Upper lobe of right lung (tissue), 1 donor: ENCODE data around the gene SON. TPM values are rescaled to one million over a fixed set of nuclear protein-coding genes. Genes with fewer than 3 reads are reported as not detected.

ENCODE experiments used
- ATAC-seq: fragments of 200-7000 bp; cut with Tn5 transposase; one replicate; pipeline ENCODE4 v1.9.1; 2020; ENCODE audit warnings: mild to moderate bottlenecking, moderate library complexity
- DNase-seq: peaks from one replicate; pipeline ENCODE4 v3.0.0-alpha.2; 2020
- H3K27ac ChIP-seq: fragments of 200-600 bp; one replicate; pipeline ENCODE4 v1.8.0; 2022
- H3K27me3 ChIP-seq: fragments of 200-600 bp; one replicate; pipeline ENCODE4 v1.8.0; 2022; ENCODE audit warnings: mild to moderate bottlenecking
- H3K36me3 ChIP-seq: fragments of 200-600 bp; one replicate; pipeline ENCODE4 v1.8.0; 2022
- H3K4me1 ChIP-seq: fragments of 200-600 bp; one replicate; pipeline ENCODE4 v1.8.0; 2022
- H3K4me3 ChIP-seq: fragments of 200-600 bp; one replicate; pipeline ENCODE4 v1.8.0; 2022; ENCODE audit warnings: mild to moderate bottlenecking
- H3K9me3 ChIP-seq: fragments of 200-600 bp; one replicate; pipeline ENCODE4 v1.8.0; 2022
- intact Hi-C: fragments of 100-400 bp; cut with DNase I; formaldehyde crosslinking; loops from one replicate; pipeline ENCODE4 v1.11.0; 2022
- total RNA-seq: library from RNA; stranded (reverse); fragmentation: NEBNext Ultra II Directional; extraction: Animal tissue kit (Norgen Biotek cat#: 25700); gene quantifications from one replicate; pipeline ENCODE4 v1.2.1, GENCODE V29; 2021
- TF ChIP-seq, protein P1 (sequence below): fragments of 200-600 bp; IDR thresholded peaks from one replicate; pipeline ENCODE4 v1.8.0; 2022; ENCODE audit warnings: antibody characterized with exemption
- donor health status: DM: no; HTN: yes; CAD: no; lungs with severe emphysema.

Gene SON
- total RNA-seq, 1 donor from 2014 or later, result 320 TPM

DNA sequence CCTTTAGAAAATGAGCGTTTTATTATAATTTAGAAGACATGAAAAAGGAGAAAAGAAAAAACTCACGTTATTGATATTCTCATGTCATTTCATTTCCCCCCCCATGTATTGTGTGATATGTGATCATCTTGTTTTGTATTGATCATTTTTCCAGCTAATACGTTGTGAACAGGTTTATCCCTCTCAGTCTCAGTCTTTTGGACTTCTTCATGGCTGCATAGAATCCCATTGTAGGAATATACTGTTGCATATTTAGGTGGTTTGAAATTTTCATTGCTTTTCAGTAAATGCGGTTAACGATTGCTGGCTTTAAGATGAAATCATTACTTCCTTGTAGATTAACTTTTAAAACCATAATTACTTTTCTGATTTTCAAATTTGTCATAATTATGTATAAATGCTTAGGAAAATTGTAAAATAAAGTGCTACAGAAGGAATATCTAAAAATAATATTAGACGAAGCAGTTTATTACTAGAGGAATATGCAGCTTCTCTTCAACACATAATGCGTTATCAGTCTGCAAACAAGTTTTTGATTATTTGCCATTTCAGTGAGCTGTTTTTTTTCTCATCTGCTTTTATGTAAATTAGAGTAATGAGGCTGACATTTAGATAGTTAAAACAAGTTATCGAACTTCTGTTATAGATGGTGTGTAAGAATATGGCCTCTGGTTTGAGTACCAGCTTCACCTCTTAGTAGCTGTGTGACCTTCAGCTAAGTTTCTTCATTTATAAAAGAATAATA, 1.8 kb downstream of the SON start:
- TF ChIP-seq, protein P1, sequence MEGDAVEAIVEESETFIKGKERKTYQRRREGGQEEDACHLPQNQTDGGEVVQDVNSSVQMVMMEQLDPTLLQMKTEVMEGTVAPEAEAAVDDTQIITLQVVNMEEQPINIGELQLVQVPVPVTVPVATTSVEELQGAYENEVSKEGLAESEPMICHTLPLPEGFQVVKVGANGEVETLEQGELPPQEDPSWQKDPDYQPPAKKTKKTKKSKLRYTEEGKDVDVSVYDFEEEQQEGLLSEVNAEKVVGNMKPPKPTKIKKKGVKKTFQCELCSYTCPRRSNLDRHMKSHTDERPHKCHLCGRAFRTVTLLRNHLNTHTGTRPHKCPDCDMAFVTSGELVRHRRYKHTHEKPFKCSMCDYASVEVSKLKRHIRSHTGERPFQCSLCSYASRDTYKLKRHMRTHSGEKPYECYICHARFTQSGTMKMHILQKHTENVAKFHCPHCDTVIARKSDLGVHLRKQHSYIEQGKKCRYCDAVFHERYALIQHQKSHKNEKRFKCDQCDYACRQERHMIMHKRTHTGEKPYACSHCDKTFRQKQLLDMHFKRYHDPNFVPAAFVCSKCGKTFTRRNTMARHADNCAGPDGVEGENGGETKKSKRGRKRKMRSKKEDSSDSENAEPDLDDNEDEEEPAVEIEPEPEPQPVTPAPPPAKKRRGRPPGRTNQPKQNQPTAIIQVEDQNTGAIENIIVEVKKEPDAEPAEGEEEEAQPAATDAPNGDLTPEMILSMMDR, result no peak
- ATAC-seq (no peak), DNase-seq (no peak)
- H3K27ac ChIP-seq, result peak overlapping the region; percentile 100
- H3K4me1 ChIP-seq, result peaks cover 33% of the 10 kb centered on the region
- H3K9me3 ChIP-seq, result no peaks in the 10 kb centered on the region
- intact Hi-C loops, result no loop called here
- no peaks in the 10 kb centered on the region for H3K27me3 ChIP-seq
- H3K36me3 ChIP-seq, result peaks cover 35% of the 10 kb centered on the region
- H3K4me3 ChIP-seq, result peak overlapping the region; percentile 87

DNA sequence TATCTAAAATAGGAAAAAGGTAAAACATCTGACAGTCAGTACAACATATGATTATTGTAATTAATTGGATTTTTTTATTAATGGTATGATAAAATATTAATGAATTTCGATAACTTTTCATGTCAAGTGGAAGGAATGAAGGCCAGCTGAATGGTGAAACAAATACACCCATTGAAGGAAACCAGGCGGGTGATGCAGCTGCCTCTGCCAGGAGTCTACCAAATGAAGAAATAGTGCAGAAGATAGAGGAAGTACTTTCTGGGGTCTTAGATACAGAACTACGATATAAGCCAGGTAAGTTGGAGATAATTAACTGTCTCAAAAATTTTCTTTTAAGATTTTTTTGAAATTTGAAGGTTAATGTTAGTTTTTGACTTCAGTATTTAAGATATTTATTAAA, 3.2 kb downstream of the SON start:
- no peak overlapping the region for H3K27ac ChIP-seq
- H3K4me3 ChIP-seq, result no peak overlapping the region
- H3K27me3 ChIP-seq, result no peaks in the 10 kb centered on the region
- H3K9me3 ChIP-seq, result no peaks in the 10 kb centered on the region
- H3K36me3 ChIP-seq, result peaks cover 50% of the 10 kb centered on the region
- ATAC-seq (no peak), DNase-seq (no peak)
- TF ChIP-seq, protein P1, result no peak
- H3K4me1 ChIP-seq, result peaks cover 23% of the 10 kb centered on the region
- intact Hi-C loops, result no loop called here

DNA sequence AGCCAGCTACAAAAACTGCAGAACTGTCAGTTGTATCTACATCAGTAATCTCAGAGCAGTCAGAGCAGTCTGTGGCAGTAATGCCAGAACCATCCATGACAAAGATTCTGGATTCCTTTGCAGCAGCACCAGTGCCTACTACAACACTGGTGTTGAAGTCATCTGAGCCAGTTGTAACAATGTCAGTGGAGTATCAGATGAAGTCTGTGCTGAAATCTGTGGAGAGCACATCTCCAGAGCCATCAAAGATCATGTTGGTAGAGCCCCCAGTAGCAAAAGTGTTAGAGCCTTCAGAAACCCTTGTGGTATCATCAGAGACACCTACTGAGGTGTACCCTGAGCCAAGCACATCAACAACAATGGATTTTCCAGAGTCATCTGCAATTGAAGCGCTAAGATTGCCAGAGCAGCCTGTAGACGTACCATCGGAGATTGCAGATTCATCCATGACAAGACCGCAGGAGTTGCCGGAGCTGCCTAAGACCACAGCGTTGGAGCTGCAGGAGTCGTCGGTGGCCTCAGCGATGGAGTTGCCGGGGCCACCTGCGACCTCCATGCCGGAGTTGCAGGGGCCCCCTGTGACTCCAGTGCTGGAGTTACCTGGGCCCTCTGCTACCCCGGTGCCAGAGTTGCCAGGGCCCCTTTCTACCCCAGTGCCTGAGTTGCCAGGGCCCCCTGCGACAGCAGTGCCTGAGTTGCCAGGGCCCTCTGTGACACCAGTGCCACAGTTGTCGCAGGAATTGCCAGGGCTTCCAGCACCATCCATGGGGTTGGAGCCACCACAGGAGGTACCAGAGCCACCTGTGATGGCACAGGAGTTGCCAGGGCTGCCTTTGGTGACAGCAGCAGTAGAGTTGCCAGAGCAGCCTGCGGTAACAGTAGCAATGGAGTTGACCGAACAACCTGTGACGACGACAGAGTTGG, 7.3 kb downstream of the SON start:
- Histone ChIP-seq H3K4me1 (peaks cover 17% of the 10 kb centered on the region), H3K9me3 (no peaks in the 10 kb centered on the region), H3K27ac (no peak overlapping the region), H3K36me3 (peaks cover 89% of the 10 kb centered on the region), H3K27me3 (no peaks in the 10 kb centered on the region), H3K4me3 (no peak overlapping the region)
- no peak for DNase-seq
- TF ChIP-seq, protein P1, result no peak
- ATAC-seq, result peak; percentile 6
- intact Hi-C loops, result no loop called here

DNA sequence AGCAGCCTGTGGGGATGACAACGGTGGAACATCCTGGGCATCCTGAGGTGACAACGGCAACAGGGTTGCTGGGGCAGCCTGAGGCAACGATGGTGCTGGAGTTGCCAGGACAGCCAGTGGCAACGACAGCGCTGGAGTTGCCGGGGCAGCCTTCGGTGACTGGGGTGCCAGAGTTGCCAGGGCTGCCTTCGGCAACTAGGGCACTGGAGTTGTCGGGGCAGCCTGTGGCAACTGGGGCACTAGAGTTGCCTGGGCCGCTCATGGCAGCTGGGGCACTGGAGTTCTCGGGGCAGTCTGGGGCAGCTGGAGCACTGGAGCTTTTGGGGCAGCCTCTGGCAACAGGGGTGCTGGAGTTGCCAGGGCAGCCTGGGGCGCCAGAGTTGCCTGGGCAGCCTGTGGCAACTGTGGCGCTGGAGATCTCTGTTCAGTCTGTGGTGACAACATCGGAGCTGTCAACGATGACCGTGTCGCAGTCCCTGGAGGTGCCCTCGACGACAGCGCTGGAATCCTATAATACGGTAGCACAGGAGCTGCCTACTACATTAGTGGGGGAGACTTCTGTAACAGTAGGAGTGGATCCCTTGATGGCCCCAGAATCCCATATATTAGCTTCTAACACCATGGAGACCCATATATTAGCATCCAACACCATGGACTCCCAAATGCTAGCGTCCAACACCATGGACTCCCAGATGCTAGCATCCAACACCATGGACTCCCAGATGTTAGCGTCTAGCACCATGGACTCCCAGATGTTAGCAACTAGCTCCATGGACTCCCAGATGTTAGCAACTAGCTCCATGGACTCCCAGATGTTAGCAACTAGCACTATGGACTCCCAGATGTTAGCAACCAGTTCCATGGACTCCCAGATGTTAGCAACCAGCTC, 8.2 kb downstream of the SON start:
- Histone ChIP-seq H3K27me3 (no peaks in the 10 kb centered on the region), H3K27ac (no peak overlapping the region), H3K36me3 (peaks cover 98% of the 10 kb centered on the region), H3K4me1 (peaks cover 18% of the 10 kb centered on the region), H3K9me3 (no peaks in the 10 kb centered on the region), H3K4me3 (no peak overlapping the region)
- TF ChIP-seq, protein P1, result no peak
- ATAC-seq (peak; percentile 26), DNase-seq (no peak)
- intact Hi-C loops, result no loop called here

DNA sequence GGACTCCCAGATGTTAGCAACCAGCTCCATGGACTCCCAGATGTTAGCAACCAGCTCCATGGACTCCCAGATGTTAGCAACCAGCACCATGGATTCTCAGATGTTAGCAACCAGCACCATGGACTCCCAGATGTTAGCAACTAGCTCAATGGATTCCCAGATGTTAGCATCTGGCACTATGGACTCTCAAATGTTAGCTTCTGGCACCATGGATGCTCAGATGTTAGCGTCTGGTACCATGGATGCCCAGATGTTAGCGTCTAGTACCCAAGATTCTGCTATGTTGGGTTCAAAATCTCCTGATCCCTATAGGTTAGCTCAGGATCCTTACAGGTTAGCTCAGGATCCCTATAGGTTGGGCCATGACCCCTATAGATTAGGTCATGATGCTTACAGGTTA, 8.8 kb downstream of the SON start:
- no peaks in the 10 kb centered on the region for H3K27me3 ChIP-seq
- H3K4me3 ChIP-seq, result no peak overlapping the region
- peaks cover 15% of the 10 kb centered on the region for H3K4me1 ChIP-seq
- ATAC-seq, result no peak
- TF ChIP-seq, protein P1, result no peak
- H3K9me3 ChIP-seq, result no peaks in the 10 kb centered on the region
- intact Hi-C loops, result no loop called here
- H3K27ac ChIP-seq, result no peak overlapping the region
- H3K36me3 ChIP-seq, result peaks cover 98% of the 10 kb centered on the region
- DNase-seq, result no peak
